HG03045 (cell line): ENCODE results near the gene GNGT2.

Experiments used
- ATAC-seq: cut with Tn5 transposase; IDR thresholded peaks from one replicate; pipeline ENCODE4 v1.9.1; 2021; ENCODE audit warnings: mild to moderate bottlenecking, moderate library complexity; ENCODE audit not compliant: unreplicated experiment

Gene GNGT2

GRCh38 chr17:49229805-49230600, 19.6 kb upstream of the GNGT2 start:
- ATAC-seq: no peak

- ATAC-seq: no peak
Measured at GRCh38 chr17:49229076-49229804, 18.9 kb upstream of the GNGT2 start.

- no peak for ATAC-seq
Measured at GRCh38 chr17:49227436-49228261, 17.3 kb upstream of the GNGT2 start.

DNA sequence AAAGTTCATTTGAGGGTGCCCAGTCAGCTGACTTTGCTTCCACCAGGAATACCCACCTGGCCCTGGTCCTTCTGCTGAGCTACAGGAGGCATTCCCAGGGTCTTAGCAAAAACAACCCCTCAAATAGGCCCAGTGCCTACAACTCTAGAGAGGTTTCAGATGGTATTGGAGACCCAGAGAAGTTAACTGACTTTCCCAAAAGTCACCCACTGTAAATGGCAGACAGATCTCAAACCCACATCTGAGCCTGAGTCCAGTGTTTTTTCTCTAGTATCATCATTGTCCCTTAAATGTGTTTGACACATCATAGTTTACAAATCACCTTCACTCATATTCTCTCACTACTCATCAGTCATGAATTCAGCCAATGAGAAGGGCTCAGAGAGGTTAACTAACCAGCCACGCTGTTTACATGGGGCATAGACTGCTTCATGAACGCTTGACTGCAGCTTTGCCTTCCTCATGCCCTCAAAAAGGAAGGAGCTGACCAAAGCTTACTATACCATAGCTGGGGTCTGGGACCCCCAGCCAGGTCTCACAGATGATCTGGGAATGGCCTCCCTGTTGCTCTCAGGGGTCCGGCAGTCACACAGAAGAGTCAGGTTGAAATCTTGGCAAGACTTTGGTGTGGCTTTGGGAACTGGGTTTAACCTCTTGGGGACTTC, 16.5 kb upstream of the GNGT2 start:
- ATAC-seq: no peak

GRCh38 chr17:49225554-49226236, 15.3 kb upstream of the GNGT2 start:
- ATAC-seq: no peak

GRCh38 chr17:49224997-49225337, 14.6 kb upstream of the GNGT2 start:
- no peak for ATAC-seq

- no peak for ATAC-seq
Measured at GRCh38 chr17:49224198-49224996, 14.0 kb upstream of the GNGT2 start.

DNA sequence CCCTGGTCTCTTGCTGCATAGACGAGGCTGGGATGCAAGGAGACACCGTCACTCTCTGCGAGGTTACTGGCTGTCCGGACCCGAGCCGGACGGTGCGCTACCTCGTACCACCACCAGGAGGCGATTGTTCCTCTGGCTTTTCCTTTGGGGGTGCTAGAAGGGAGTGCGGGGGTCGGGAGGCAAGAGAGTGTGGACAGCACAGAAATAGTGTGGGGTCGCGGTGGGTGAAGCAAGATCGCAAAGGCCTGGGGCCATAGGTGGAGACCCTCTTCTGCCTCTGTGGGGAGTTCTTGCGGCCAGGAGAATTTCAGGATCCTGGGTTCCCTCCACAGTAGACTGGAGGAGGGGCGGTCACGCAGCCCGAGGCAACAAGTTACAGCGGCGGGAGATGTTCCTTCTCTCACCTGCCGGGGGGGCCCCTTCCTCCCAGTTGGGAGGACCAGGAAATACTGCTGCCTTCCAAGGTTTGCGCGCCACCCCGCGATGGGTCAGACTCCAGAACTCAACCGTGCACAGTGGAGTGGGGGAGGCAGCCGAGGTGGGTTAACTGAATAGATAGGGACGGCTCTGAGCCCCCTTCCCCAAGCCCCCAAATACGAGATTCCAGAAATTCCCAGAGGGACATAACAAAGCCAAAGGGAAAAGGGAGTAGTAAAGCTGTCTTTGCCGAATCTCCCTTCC, 13.3 kb upstream of the GNGT2 start:
- ATAC-seq: no peak

DNA sequence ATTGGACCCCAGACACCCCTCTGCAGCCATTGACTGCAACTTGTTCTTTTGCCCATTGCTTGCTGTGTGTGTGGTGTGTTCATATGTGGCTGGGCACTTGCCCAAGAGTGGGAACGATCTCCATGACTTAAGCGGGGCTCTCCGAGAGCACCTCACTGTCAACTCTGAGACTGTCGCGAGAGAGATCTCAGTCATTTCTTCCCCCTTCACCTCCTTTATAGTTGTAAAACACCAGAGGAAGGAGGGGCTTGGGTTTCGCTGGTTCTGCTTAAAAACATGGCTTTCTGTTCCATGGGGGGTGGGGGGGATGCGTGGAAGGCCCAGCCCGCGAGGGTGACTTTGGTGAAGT, 12.8 kb upstream of the GNGT2 start:
- no peak for ATAC-seq

DNA sequence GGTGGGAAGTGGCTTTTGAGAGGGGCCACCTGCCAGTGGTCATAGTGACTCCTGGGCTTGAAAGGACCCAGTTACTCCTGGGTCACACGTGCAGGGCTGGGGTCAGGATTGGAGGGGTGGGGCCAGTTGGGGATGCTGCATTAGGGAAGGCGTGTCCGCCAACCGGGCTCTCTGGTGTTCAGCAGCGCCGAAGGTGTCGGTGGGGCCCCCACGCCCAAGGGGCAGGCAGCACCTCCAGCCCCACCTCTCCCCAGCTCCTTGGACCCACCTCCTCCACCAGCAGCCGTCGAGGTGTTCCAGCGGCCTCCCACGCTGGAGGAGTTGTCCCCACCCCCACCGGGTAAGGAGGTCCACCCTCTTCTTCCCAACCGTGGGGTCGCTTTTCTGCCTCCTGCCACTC, 9.6 kb upstream of the GNGT2 start:
- no peak for ATAC-seq

DNA sequence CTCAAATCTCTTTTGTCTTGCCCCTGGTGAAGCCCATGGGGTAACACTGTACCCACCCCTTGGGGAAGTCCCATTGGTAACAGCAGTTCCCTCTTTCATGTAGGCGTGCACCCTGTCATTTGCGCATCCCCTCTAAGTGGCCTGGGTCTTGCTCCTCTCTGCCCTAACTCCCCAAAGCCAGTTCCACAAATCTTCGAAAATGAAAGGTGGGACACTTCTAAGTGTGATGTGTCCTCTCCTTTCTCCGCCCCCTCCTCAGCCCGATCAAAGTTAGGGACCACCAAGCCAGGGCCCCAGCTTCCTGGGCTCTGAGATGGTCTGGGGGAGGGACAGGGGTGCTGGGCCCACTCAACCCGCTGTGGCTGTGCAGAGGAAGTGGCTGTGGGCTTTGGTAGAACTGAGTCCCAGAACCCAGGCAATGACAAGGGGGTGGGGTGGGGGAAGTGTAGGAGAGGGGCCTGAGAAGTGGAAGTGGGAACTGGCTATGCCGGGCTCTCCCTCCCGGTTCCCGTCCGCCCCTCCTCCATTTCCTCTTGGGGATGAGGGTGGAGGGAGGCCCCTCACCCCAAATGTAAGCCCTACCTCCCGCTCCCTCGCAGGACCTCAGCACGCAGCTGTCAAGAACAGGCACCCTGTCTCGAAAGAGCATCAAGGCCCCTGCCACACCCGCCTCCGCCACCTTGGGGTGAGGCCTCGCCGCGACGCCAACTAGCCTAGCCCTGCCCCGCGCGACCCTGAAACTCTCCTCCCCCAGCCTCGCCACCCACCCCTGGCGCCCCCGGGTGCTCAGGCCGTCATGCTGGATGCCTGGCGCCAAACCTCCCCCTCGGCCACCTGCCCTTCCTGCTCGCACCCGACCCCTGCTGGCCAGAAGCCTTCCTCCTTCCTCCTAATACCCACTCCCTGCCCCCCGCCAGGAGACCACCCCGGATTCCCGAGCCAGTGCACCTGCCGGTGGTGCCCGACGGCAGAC, 8.9 kb upstream of the GNGT2 start:
- no peak for ATAC-seq

DNA sequence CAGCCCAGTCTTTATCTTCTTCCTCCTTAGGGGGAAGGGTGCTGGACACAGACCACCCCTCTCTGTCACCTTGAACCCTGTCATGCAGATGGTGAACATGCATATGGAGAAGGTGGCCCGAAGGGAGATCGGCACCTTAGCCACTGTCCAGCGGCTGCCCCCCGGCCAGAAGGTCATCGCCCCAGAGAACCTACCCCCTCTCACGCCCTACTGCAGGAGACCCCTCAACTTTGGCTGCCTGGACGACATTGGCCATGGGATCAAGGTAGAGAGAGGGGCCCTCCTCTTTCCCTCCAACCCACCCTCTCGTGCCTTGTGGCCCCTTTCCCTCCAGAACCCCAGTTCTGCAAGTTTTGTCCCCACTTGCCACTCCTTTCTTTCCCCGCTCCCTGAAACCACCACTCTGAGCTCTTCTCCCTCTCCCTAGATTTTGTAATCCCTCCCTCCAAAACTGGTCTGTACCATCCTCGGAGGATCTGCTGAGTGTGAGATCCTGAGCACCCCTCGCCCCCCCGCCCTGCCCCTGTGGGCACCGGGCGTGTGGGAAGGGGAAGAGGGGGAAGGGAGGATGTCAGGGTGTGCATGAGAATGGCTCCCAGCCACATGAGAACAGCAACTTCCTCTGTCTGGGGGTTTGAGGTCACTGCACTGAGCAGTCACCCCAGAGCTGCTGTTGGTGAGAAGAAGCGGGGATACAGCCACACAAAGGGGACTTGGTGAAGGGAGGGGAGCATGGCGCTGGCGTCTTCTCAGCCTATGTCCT, 7.5 kb upstream of the GNGT2 start:
- no peak for ATAC-seq

- ATAC-seq: no peak
Measured at GRCh38 chr17:49216953-49217650, 6.7 kb upstream of the GNGT2 start.

DNA sequence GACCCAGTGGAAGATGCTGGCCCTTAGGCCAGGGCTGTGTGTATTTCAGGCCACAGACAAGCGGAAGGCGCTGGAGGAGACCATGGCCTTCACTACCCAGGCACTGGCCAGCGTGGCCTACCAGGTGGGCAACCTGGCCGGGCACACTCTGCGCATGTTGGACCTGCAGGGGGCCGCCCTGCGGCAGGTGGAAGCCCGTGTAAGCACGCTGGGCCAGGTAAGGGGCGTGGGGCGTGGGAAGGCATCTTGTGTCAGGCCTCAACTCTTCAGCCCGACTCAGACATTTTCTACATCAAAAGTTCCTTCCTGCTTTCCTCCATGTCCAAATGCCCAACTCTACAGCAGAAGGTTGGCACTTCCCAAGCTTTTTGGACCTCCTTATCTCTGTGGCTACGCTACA, 6.1 kb upstream of the GNGT2 start:
- ATAC-seq: no peak

DNA sequence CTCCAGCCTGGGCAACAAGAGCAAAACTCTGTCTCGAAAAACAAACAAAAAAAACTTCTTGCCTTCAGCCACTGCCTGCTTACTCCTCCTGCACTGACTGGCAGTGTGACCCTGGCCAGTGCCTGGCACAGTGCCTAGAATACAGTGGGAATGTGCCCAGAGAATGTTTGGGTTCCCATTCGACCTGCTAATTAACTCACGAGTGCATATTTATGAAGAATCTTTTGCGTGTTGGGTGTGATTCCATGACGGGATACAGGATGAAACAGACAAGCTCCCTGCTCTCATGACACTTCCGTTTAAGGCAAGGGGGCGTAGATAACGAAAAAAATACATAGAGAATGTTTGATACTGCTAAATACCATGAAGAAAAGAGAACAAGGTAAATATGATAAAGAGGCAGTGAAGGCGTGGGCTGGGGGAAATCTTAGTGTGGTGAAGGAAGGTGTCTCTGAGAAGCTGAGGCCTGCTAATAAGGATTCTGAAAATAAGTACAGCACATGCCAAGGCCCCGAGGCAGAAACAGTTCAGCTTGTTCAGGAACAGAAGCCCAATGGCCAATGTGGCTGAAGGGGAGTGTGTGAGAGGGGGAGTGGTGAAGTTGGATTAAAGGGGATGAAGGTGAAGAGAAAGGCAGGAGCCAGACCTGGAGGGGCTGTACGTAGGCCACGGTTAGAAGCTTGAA, 4.4 kb upstream of the GNGT2 start:
- ATAC-seq: no peak

DNA sequence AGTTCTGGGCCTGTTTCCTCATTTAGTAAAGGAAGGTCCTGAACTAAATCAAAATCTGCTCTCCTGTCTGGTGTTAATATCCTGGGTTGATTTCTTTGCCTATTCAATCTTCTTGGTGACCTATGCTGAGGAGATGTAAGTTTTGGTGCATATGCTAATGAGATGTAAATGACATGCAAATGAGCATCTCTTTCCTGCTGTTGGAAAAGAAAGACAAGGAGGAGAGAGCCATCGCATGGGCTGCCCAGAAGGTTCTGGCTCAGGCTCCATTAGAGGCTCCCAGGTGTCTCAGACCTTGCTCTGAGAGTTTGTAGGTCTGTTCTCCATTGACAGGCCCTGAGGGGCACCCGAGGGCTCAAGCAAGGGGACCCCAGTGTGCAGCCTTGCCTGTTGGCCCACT, 3.5 kb upstream of the GNGT2 start:
- ATAC-seq: no peak
